Neural progenitor cell (in vitro differentiated cells): Measurements from ENCODE around the gene FYN. TPM values are rescaled to one million over a fixed set of nuclear protein-coding genes. Genes with fewer than 3 reads are reported as not detected.

Source experiments
- DNase-seq: peaks from one replicate; pipeline ENCODE4 v3.0.0-alpha.2; 2016; ENCODE audit warnings: low spot score
- H2AFZ ChIP-seq: fragments of 200-600 bp; sonication (generic); replicated peaks from 2 replicates; pipeline ENCODE4 v1.6.1; 2016; ENCODE audit warnings: antibody characterized with exemption
- H3F3A ChIP-seq: fragments of 200-600 bp; sonication (generic); 2 replicates; pipeline ENCODE4 v1.6.1; 2016; ENCODE audit warnings: antibody characterized with exemption, low read depth
- H3K27ac ChIP-seq: fragments of 200-600 bp; sonication (generic); 2 replicates; pipeline ENCODE4 v1.5.1; 2016; ENCODE audit warnings: mild to moderate bottlenecking
- H3K27me3 ChIP-seq: fragments of 200-600 bp; sonication (generic); 2 replicates; pipeline ENCODE4 v1.6.1; 2016; ENCODE audit warnings: mild to moderate bottlenecking, moderate library complexity
- H3K36me3 ChIP-seq: fragments of 200-600 bp; sonication (generic); 2 replicates; pipeline ENCODE4 v1.5.1; 2016
- H3K4me1 ChIP-seq: fragments of 200-600 bp; sonication (generic); 2 replicates; pipeline ENCODE4 v1.6.1; 2016; ENCODE audit warnings: mixed run types
- H3K4me2 ChIP-seq: fragments of 200-600 bp; sonication (generic); 2 replicates; pipeline ENCODE4 v1.6.1; 2016
- H3K4me3 ChIP-seq: fragments of 200-600 bp; sonication (generic); 2 replicates; pipeline ENCODE4 v1.5.1; 2016
- H3K79me2 ChIP-seq: fragments of 200-600 bp; sonication (generic); 2 replicates; pipeline ENCODE4 v1.6.1; 2016; ENCODE audit warnings: low read depth
- H3K9ac ChIP-seq: fragments of 200-600 bp; sonication (generic); 2 replicates; pipeline ENCODE4 v1.6.1; 2016
- H3K9me3 ChIP-seq: fragments of 200-600 bp; sonication (generic); 2 replicates; pipeline ENCODE4 v1.5.1; 2016; ENCODE audit warnings: low read depth
- H4K20me1 ChIP-seq: fragments of 200-600 bp; sonication (generic); 2 replicates; pipeline ENCODE4 v1.6.1; 2016; ENCODE audit warnings: low read depth
- H3K27ac Mint-ChIP-seq: 3 replicates; pipeline ENCODE4 v1.8.0; 2021; ENCODE audit warnings: mixed read lengths
- H3K27me3 Mint-ChIP-seq: 2 replicates; pipeline ENCODE4 v1.8.0; 2022; ENCODE audit warnings: low read depth, mild to moderate bottlenecking, inconsistent platforms, moderate library complexity, mixed read lengths; ENCODE audit not compliant: insufficient read depth
- H3K36me3 Mint-ChIP-seq: 3 replicates; pipeline ENCODE4 v1.8.0; 2021; ENCODE audit warnings: mixed read lengths
- H3K4me1 Mint-ChIP-seq: 3 replicates; pipeline ENCODE4 v1.8.0; 2021; ENCODE audit warnings: mixed read lengths
- H3K4me3 Mint-ChIP-seq: 3 replicates; pipeline ENCODE4 v1.8.0; 2021; ENCODE audit warnings: mild to moderate bottlenecking, moderate library complexity, mixed read lengths
- H3K9me3 Mint-ChIP-seq: 3 replicates; pipeline ENCODE4 v1.8.0; 2020; ENCODE audit warnings: mixed read lengths
- EZH2 ChIP-seq: fragments of 200-600 bp; sonication (generic); IDR thresholded peaks from 2 replicates; pipeline ENCODE4 v1.6.1; 2017; ENCODE audit warnings: antibody characterized with exemption, mild to moderate bottlenecking, moderate library complexity
- EZH2phosphoT487 ChIP-seq: fragments of 200-600 bp; sonication (generic); IDR thresholded peaks from 2 replicates; pipeline ENCODE4 v1.6.1; 2017; ENCODE audit warnings: antibody characterized with exemption
- total RNA-seq: library from RNA; depleted of rRNA; stranded (reverse); fragments of >200 nt; gene quantifications from 2 replicates; pipeline ENCODE4 v1.2.3, GENCODE V29; 2015; ENCODE audit warnings: low replicate concordance
- TF ChIP-seq, protein P1 (sequence below): fragments of 200-600 bp; sonication (generic); IDR thresholded peaks from 2 replicates; pipeline ENCODE4 v1.5.1; 2017; ENCODE audit warnings: antibody characterized with exemption, mild to moderate bottlenecking

Gene FYN
- total RNA-seq, 1 donor from 2014 or later, result 167 TPM

DNA sequence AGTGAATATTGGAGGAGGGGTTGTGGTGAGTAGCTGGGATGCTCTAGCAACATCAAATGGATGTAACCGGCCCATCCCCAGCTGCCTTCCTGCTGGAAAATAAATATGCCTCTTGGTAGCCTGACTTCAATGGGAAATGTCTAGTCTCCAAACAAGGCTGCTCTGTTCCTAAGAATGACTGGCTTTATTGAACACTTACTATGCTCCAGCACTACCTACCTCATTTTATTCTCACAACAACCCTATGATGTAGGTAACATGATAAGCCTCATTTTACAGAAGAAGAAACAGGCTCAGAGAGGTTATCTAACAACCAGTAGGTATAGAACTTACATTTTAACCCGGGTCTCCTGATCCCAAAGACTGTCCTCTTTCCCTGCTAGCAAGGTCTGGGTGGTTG lies 93.6 kb downstream of the FYN start:
- peaks cover 13% of the 10 kb centered on the region for H3K4me1 ChIP-seq

GRCh38 chr6:111779031-111779430 lies 94.2 kb downstream of the FYN start:
- no peaks in the 10 kb centered on the region for H3K27me3 ChIP-seq
- H3F3A ChIP-seq, result no peaks in the 10 kb centered on the region
- H3K9me3 ChIP-seq, result no peaks in the 10 kb centered on the region
- DNase-seq, result no peak
- TF ChIP-seq EZH2phosphoT487 (no peak), EZH2 (no peak)
- TF ChIP-seq, protein P1, sequence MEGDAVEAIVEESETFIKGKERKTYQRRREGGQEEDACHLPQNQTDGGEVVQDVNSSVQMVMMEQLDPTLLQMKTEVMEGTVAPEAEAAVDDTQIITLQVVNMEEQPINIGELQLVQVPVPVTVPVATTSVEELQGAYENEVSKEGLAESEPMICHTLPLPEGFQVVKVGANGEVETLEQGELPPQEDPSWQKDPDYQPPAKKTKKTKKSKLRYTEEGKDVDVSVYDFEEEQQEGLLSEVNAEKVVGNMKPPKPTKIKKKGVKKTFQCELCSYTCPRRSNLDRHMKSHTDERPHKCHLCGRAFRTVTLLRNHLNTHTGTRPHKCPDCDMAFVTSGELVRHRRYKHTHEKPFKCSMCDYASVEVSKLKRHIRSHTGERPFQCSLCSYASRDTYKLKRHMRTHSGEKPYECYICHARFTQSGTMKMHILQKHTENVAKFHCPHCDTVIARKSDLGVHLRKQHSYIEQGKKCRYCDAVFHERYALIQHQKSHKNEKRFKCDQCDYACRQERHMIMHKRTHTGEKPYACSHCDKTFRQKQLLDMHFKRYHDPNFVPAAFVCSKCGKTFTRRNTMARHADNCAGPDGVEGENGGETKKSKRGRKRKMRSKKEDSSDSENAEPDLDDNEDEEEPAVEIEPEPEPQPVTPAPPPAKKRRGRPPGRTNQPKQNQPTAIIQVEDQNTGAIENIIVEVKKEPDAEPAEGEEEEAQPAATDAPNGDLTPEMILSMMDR, result no peak
- Mint-ChIP-seq H3K9me3 (no peaks in the 10 kb centered on the region), H3K27ac (no peak overlapping the region), H3K4me1 (peaks cover 51% of the 10 kb centered on the region), H3K27me3 (no peaks in the 10 kb centered on the region), H3K4me3 (no peak overlapping the region), H3K36me3 (peaks cover 31% of the 10 kb centered on the region)
- H3K36me3 ChIP-seq, result no peaks in the 10 kb centered on the region
- no peak overlapping the region for H2AFZ ChIP-seq
- no peak overlapping the region for H3K27ac ChIP-seq
- no peak overlapping the region for H3K4me2 ChIP-seq
- peaks cover 13% of the 10 kb centered on the region for H3K4me1 ChIP-seq
- H3K79me2 ChIP-seq, result peaks cover 4% of the 10 kb centered on the region
- H4K20me1 ChIP-seq, result peaks cover 3% of the 10 kb centered on the region
- no peak overlapping the region for H3K4me3 ChIP-seq
- H3K9ac ChIP-seq, result no peak overlapping the region

More for the DNA sequence above, 93.6 kb downstream of the FYN start:
- H3K4me1 Mint-ChIP-seq, result peaks cover 57% of the 10 kb centered on the region
- H3K4me3 Mint-ChIP-seq, result no peak overlapping the region
- Histone ChIP-seq H3K9ac (no peak overlapping the region), H3K9me3 (no peaks in the 10 kb centered on the region), H3K36me3 (no peaks in the 10 kb centered on the region), H4K20me1 (peaks cover 3% of the 10 kb centered on the region), H3K4me2 (no peak overlapping the region), H3K79me2 (peaks cover 6% of the 10 kb centered on the region), H2AFZ (no peak overlapping the region), H3K4me3 (no peak overlapping the region), H3K27me3 (no peaks in the 10 kb centered on the region), H3K27ac (no peak overlapping the region), H3F3A (no peaks in the 10 kb centered on the region)
- no peak for DNase-seq
- H3K36me3 Mint-ChIP-seq, result peaks cover 35% of the 10 kb centered on the region
- H3K27me3 Mint-ChIP-seq, result no peaks in the 10 kb centered on the region
- TF ChIP-seq EZH2 (no peak), EZH2phosphoT487 (no peak)
- TF ChIP-seq, protein P1, result no peak
- no peaks in the 10 kb centered on the region for H3K9me3 Mint-ChIP-seq
- no peak overlapping the region for H3K27ac Mint-ChIP-seq

DNA sequence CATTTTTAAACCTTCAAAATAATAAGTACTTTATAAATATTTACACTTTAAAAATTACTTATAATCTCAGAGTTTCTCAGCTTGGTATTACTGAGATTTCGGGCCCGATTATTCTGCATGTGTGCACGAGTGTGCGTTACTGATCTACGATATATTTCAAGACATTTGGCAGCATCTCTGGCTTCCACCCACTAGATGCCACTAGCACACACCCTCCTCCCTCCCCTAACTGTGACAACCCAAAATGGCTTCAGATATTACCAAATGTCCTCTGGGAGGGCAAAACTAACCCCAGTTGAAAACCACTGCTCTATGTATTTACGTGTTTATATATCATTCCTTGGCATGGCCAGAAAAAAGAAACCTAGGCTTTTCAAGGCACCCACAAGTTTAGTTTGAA lies 95.9 kb downstream of the FYN start:
- no peak overlapping the region for H3K27ac ChIP-seq
- no peaks in the 10 kb centered on the region for H3K27me3 Mint-ChIP-seq
- no peaks in the 10 kb centered on the region for H3K79me2 ChIP-seq
- no peak overlapping the region for H3K4me3 Mint-ChIP-seq
- H3K36me3 ChIP-seq, result no peaks in the 10 kb centered on the region
- TF ChIP-seq, protein P1, result peak; percentile 20
- no peak for TF ChIP-seq EZH2
- TF ChIP-seq EZH2phosphoT487, result no peak
- no peak overlapping the region for H3K4me3 ChIP-seq
- H3K27ac Mint-ChIP-seq, result peak overlapping the region; percentile 89
- no peak overlapping the region for H3K4me2 ChIP-seq
- H3K4me1 Mint-ChIP-seq, result peaks cover 34% of the 10 kb centered on the region
- H3F3A ChIP-seq, result no peaks in the 10 kb centered on the region
- no peaks in the 10 kb centered on the region for H3K9me3 ChIP-seq
- H3K36me3 Mint-ChIP-seq, result peaks cover 25% of the 10 kb centered on the region
- no peaks in the 10 kb centered on the region for H3K27me3 ChIP-seq
- peaks cover 3% of the 10 kb centered on the region for H4K20me1 ChIP-seq
- H3K9me3 Mint-ChIP-seq, result no peaks in the 10 kb centered on the region
- DNase-seq, result no peak
- H2AFZ ChIP-seq, result no peak overlapping the region
- H3K9ac ChIP-seq, result no peak overlapping the region
- peaks cover 9% of the 10 kb centered on the region for H3K4me1 ChIP-seq
